Gastroesophageal sphincter (tissue), 3 donors: Measurements from ENCODE around the gene RPA1.

Source experiments
- EP300 ChIP-seq: sonication (generic); formaldehyde crosslinking; IDR thresholded peaks from one replicate; pipeline ENCODE4 v1.6.1; 2017; ENCODE audit warnings: antibody characterized with exemption, mild to moderate bottlenecking
- POLR2A ChIP-seq, 2 donors: fragments of 450-650 bp; IDR thresholded peaks; one replicate each; pipeline ENCODE4 v1.6.1; 2017; ENCODE audit warnings: antibody characterized with exemption in 2 of 2, mild to moderate bottlenecking in 2 of 2, moderate library complexity in 1 of 2
- TF ChIP-seq, protein P1 (sequence below), 4 experiments: fragments of 200-600 bp in 2 of 4; fragments of 450-650 bp in 2 of 4; sonication (generic) in 1 of 4; IDR thresholded peaks; one replicate each; pipeline ENCODE4 v1.5.1; 2017 to 2019; ENCODE audit warnings: antibody characterized with exemption in 4 of 4, mild to moderate bottlenecking in 2 of 4, moderate library complexity in 2 of 4

DNA sequence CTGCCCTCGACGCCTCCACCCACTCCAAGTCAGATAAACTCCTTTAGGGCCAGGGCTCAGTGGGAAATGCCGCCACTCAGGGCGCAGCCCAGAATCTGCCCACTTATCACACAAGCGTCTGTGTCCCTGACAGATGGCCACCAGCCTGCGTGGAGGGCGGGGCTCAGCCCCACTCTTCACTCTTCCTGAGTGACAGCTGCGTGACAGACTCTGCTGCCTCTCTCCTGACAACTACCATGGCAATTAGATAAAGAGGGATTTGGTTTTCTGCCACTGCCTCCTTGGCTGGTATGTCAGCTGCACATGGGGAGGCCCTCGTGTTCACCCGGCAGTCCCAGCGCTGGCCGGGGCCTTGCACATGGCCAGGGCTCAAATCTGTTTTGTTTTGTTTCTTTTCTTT, 99.2 kb downstream of the RPA1 start:
- no peak for TF ChIP-seq EP300
- TF ChIP-seq, protein P1, sequence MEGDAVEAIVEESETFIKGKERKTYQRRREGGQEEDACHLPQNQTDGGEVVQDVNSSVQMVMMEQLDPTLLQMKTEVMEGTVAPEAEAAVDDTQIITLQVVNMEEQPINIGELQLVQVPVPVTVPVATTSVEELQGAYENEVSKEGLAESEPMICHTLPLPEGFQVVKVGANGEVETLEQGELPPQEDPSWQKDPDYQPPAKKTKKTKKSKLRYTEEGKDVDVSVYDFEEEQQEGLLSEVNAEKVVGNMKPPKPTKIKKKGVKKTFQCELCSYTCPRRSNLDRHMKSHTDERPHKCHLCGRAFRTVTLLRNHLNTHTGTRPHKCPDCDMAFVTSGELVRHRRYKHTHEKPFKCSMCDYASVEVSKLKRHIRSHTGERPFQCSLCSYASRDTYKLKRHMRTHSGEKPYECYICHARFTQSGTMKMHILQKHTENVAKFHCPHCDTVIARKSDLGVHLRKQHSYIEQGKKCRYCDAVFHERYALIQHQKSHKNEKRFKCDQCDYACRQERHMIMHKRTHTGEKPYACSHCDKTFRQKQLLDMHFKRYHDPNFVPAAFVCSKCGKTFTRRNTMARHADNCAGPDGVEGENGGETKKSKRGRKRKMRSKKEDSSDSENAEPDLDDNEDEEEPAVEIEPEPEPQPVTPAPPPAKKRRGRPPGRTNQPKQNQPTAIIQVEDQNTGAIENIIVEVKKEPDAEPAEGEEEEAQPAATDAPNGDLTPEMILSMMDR (IDR thresholded peaks at IDR 0.05) = no peak
- no peak for TF ChIP-seq POLR2A (IDR thresholded peaks at IDR 0.05)
